GM21619 (cell line): ENCODE results near the gene NRARP.
A peak's percentile ranks its signal among the peaks of the same experiment; 100 is the strongest.
"Not testable (repeated sequence)": the region's sequence is repeated elsewhere in the genome, so short reads cannot be mapped to it uniquely, and the experiment has no call there.

Source experiments
- ATAC-seq: cut with Tn5 transposase; IDR thresholded peaks from one replicate; pipeline ENCODE4 v1.9.1; 2021; ENCODE audit not compliant: unreplicated experiment

The NRARP gene

DNA sequence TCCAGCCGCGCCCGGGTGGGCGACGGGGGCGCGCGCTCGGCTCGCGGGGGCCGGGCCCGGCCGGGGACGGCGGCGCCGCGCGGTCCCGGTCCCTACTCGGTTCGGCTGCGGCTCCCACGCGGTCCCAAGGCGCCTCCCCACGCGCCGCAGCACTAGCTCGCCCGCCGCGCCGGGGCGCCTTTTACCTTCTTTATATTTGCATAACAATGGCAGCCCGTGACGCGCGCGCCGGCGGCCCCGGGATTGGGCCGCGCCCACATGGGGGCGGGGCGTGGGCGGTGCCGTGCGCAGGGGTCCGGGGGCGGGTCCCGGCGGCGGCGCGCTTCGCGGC lies at the start of gene NRARP:
Gene NRARP, minus strand, starts transcription at position 154 of the 331 bp plus-strand sequence. CDS start 343 bp downstream, outside the sequence.
- ATAC-seq, result peak; percentile 62

DNA sequence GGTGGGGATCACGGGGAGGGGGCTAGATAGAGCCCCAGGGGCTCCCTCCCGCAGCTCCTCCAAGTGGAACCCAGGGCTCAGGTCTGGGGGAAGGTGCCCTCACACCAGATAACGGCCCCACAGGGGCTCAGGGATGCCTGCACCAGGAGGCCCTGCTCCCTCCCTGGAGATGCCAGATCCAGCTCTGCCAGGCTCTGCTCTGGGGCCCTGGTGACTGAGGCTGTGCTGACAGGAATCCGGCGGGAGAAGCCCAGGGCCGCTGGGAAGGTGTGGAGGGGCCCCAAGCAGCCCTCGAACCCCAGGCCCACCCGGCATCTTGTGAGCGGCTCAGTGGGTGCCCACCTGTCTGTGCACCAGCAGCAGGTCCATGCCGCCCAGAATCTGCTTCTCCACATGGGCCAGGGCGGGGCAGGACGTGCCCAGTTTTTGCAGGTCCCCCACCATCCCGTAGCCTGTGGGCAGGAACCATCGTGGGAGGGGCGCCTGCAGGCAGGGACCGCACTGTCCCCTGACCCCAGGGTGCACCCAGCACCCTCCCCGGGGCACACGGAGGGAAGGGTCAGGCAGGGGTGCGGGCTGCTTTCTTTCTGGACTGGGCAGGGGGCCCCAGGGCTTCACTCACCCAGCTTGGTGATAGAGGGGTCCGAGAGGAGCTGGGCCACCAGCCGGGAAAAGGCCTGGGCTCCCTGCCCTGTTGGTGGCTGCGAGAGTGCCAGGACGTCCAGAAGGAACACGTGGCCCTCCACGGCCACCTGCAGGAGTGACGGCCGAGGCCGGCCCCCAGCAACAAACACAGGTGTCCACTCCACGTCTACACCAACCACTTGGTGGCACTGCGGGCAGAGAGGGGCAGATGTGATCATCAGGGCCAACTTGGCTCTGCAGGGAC lies 48.9 kb upstream of the NRARP start:
- ATAC-seq, result no peak

DNA sequence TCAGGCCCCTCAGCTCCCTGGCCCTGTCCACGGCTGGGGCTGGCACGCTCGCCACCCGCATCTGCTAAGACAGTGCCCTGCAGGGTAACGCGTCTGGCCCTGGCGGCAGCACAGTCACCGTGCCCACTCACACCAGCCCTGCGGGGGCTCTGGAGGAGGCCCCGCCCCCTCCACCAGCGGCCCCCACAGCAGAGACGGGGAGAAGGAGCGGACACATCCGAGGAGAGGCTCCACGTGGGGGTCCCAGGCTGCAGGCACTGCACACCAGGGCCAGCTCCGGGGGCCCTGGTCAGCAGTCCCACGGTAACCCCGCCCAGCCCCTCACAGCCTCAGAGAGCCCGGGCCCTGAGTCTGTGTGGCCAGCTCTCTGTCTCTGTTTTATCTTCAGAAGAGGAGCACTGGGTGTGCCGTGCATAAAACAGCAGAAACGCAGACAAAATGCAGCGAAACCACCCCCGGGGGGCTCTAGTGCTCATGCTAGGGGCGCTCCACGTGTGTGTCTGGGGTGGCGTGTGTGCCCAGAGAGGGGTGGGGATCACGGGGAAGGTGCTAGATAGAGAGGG lies 47.5 kb upstream of the NRARP start:
- ATAC-seq, result no peak

GRCh38 chr9:137348769-137349470 lies 46.8 kb upstream of the NRARP start:
- no peak for ATAC-seq

DNA sequence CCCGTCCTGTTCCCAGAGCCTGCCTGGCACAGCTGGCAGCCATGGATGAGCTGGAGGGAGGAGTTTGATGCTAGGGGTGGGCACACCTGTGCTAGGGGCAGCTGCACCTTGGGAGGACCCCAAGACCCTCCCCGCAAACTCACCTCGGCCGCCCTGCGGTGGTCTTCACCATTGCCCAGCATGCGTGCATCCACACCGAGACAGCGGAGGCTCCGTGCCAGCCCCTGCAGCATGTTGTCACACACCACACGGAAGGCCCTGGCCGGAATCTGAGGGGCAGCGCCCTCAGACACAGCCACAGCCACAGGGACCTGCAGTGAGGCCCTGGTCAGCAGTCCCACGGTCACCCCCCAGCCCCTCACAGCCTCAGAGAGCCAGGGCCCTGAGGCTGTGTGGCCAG lies 45.9 kb upstream of the NRARP start:
- no peak for ATAC-seq

GRCh38 chr9:137342482-137342881 lies 40.4 kb upstream of the NRARP start:
- no peak for ATAC-seq

DNA sequence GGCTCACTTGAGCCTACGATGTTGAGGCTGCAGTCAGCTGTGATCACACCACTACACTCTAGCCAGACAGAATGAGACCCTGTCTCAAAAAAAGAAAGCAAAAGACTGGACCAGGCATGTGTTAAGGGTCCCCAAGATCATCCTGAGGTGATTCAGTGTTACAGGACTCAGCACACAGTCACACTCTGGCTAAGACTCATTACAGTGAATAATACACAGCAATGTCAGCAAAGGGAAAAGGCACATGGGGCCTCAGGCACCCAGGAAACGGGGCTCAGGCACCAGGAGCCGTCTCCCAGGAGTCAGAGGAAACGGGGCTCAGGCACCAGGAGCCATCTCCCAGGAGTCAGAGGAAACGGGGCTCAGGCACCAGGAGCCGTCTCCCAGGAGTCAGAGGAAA lies 39.2 kb upstream of the NRARP start:
- ATAC-seq, result no peak

- not testable (repeated sequence) for ATAC-seq
These were observed 37.9 kb upstream of the NRARP start for GRCh38 chr9:137339908-137340462.

- ATAC-seq, result no peak
These were observed 37.2 kb upstream of the NRARP start for GRCh38 chr9:137339045-137339907.

DNA sequence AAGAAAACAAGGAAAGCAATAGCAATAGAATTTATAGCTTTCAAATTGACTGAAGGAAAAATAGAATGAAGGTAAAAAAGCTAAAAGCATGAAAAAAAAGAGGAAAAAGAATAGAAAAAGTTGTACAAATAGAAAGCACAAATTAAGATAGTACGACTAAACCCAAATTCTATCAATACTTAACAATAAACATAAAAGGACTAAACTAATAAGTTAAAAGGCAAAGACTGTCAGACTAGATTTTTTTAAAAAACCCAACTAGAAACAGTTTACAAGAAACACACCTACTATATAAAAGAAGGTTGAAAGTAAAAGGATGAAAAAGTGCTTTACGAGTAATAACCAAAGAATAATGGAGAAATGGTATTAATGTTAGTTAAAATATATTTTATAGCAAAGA lies 34.7 kb upstream of the NRARP start:
- no peak for ATAC-seq

DNA sequence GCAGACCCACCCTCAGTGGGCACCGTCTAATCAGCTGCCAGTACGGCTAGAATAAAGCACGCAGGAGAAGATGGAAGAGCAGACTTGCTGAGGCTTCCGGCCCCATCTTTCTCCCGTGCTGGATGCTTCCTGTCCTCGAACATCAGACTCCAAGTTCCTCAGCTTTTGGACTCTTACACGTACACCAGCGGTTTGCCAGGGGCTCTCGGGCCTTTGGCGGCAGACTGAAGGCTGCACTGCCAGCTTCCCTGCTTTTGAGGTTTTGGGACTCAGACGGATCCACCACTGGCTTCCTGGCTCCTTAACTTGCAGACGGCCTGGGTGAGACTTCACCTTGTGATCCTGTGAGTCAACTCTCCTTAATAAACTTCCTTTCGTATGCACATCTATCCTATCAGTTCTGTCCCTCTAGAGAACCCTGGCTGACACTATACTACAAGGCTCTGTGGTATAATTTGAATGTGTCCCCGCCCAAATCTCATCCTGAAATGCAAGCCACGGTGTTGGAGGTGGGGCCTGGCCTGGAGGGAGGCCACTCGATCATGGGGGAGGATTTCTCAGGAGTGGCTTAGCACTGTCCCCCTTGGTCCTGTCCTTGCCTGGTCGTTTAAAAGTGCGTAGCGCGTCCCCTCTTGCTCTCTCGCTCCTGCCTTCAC lies 31.1 kb upstream of the NRARP start:
- ATAC-seq, result no peak

DNA sequence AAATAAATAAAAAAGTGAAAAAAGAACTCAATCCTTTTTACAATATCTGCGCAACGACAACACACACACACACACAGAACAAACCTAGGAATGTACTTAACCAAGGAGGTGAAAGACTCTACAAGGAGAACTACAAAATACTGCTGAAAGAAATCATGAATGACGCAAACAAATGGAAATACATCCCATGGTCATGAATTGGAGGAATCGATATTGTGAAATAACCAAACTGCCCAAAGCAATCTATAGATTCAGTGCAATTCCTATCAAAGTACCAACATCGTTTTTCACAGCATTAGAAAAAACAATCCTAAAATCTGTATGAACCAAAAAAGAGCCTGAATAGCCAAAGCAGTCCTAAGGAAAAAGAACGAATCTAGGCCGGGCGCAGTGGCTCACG lies 29.9 kb upstream of the NRARP start:
- no peak for ATAC-seq

DNA sequence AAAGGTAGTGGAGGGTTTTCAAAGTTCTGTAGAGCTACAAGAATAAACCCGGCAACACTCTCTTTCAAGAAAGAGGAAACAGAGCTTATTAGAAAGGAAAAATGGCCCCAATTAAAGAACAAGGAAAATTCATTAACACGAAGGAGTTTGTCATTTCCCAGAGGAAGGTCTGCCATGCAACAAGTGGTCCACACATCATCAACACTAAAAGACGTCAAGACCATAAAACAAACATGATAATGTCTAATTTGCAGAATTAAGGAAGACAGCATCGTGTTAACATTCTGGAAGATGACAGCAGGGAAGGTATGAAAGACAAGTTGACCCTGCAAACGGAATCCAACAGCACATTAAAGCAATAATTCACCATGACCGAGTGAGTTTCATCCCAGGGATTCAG lies 28.6 kb upstream of the NRARP start:
- no peak for ATAC-seq

DNA sequence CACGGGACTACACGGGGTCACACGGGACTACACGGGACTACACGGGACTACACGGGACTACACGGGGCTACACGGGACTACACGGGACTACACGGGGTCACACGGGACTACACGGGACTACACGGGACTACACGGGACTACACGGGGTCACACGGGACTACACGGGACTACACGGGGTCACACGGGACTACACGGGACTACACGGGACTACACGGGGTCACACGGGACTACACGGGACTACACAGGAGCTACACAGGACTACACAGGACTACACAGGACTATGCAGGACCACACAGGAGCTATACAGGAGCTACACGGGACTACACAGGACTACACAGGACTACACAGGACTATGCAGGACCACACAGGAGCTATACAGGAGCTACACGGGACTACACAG lies 27.5 kb upstream of the NRARP start:
- ATAC-seq, result not testable (repeated sequence)

DNA sequence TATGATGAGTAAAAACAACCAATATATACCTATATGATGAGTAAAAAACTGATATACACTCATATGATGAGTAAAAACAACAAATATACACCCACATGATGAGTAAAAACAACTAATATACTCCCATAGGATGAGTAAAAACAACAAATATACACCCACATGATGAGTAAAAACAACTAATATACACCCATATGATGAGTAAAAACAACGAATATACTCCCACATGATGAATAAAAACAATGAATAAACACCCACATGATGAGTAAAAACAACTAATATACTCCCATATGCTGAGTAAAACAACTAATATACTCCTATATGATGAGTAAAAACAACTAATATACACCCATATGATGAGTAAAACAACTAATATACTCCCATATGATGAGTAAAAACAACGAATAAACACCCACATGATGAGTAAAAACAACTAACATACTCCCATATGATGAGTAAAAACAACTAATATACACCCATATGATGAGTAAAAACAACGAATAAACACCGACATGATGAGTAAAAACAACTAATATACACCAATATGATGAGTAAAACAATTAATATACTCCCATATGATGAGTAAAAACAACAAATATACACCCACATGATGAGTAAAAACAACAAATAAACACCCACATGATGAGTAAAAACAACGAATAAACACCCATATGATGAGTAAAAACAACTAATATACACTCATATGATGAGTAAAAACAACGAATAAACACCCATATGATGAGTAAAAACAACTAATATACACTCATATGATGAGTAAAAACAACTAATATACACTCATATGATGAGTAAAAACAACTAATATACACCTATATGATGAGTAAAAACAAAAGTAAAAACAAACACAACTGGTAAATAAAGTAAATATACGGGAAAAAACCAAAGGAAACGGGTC lies 25.8 kb upstream of the NRARP start:
- ATAC-seq, result not testable (repeated sequence)

GRCh38 chr9:137326445-137327065 lies 24.5 kb upstream of the NRARP start:
- no peak for ATAC-seq

GRCh38 chr9:137325799-137326198 lies 23.7 kb upstream of the NRARP start:
- no peak for ATAC-seq

DNA sequence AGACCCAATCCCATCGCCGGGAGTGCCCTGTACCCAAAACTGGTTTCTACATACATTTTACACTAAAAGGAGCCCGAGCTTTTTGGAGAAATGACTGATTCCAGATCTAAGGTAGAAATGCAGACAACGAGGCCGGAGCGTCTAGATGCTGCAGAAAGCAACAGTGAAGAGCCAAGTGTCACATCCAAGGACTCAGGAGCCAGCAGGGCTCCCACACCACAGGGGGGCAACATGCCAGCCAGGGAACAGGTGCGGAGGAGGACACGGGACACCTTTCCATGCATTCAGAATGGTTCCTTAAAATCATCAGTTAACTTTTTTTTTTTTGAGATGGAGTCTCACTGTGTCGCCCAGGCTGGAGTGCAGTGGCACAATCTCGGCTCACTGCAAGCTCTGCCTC lies 23.1 kb upstream of the NRARP start:
- ATAC-seq, result no peak
